Posterior vena cava (tissue), 2 donors: Measurements from ENCODE around the gene DCLRE1A. TPM values are rescaled to one million over a fixed set of nuclear protein-coding genes. Genes with fewer than 3 reads are reported as not detected.
"Not testable (repeated sequence)": the region's sequence is repeated elsewhere in the genome, so short reads cannot be mapped to it uniquely, and the experiment has no call there.

Source experiments
- DNase-seq: peaks from one replicate; pipeline ENCODE4 v3.0.0-alpha.2; 2020; ENCODE audit warnings: low spot score
- intact Hi-C, 2 donors: fragments of 100-400 bp; cut with DNase I; formaldehyde crosslinking; loops; one replicate each; pipeline versions ENCODE4 v1.14.1 to v1.14.2; 2022 to 2023
- total RNA-seq, 2 donors: library from RNA; stranded (reverse); fragmentation: NEBNext Ultra II Directional; extraction: Animal tissue kit (Norgen Biotek cat#: 25700); gene quantifications; one replicate each; pipeline ENCODE4 v1.2.1, GENCODE V29; 2021
- donor health status: DM: yes; HTN: yes; CAD: no.
- donor health status: DM: yes; HTN: yes; CAD: no.

DCLRE1A gene
- total RNA-seq, 2 donors from 2014 or later, result 5.0 to 5.5 TPM

- DNase-seq, intact Hi-C loops: not testable (repeated sequence)
Measured at GRCh38 chr10:113814700-113815099, 39.2 kb downstream of the DCLRE1A start.

GRCh38 chr10:113808168-113808567, 45.7 kb downstream of the DCLRE1A start:
- DNase-seq, result no peak
- intact Hi-C loops, result no loop called here

- DNase-seq, result no peak
- intact Hi-C loops, result no loop called here
Measured at GRCh38 chr10:113806503-113806902, 47.4 kb downstream of the DCLRE1A start.

- DNase-seq, result no peak
- intact Hi-C loops, result loop anchor here in 1 of 2 donors (5.0 kb wide), 1 partner anchor 299 kb away; no protein-coding TSS in a partner anchor
Measured at GRCh38 chr10:113802997-113803396, 50.9 kb downstream of the DCLRE1A start.

- intact Hi-C loops, result loop anchor here in 1 of 2 donors (5.0 kb wide), 1 partner anchor 301 kb away; no protein-coding TSS in a partner anchor
- no peak for DNase-seq
Measured at GRCh38 chr10:113801569-113801968, 52.3 kb downstream of the DCLRE1A start.

- DNase-seq, result no peak
- intact Hi-C loops, result no loop called here
Measured at GRCh38 chr10:113791691-113792090, 62.2 kb downstream of the DCLRE1A start.

GRCh38 chr10:113788604-113789083, 65.2 kb downstream of the DCLRE1A start:
- intact Hi-C loops, result no loop called here
- no peak for DNase-seq

Other genes starting within 250 kb of the DCLRE1A start
- under 1 TPM in 1 of 2 donors, not detected in 1; 0.09 TPM for gene NRAP, start 190.0 kb downstream of the DCLRE1A start, total RNA-seq
- 10 to 100 TPM; 12.5 to 20.1 TPM for gene CASP7, start 174.2 kb downstream of the DCLRE1A start, total RNA-seq
- gene PLEKHS1, start 102.4 kb downstream of the DCLRE1A start, total RNA-seq, result not detected
- gene NHLRC2, start 579 bp upstream of the DCLRE1A start, total RNA-seq, result 10 to 100 TPM; 30.9 to 37.5 TPM
- gene ADRB1, start 189.8 kb upstream of the DCLRE1A start, total RNA-seq, result under 1 TPM; 0.14 to 0.32 TPM